ENCODE results near the gene SLC66A2. TPM values are rescaled to one million over a fixed set of nuclear protein-coding genes. Genes with fewer than 3 reads are reported as not detected.

SLC66A2 gene
- total RNA-seq, 1 experiment from 2014 or later, result 13.0 TPM

GRCh38 chr18:79962835-79963657 is 11.6 kb upstream of the SLC66A2 start:
- Histone ChIP-seq H2BK15ac (ENCODE audit: low read depth, low read length) (no peak overlapping the region), H3K79me1 (ENCODE audit: insufficient read depth, low read depth, low read length, poor library complexity, severe bottlenecking) (no peaks in the 10 kb centered on the region), H2BK20ac (ENCODE audit: low read depth, low read length, poor library complexity, severe bottlenecking) (no peak overlapping the region), H3K79me2 (ENCODE audit: insufficient read depth, low read length) (no peaks in the 10 kb centered on the region), H2AK5ac (ENCODE audit: insufficient read length, low read length) (no peak overlapping the region), H3K23me2 (ENCODE audit: insufficient read length, low read depth, low read length, poor library complexity, severe bottlenecking) (no peaks in the 10 kb centered on the region), H3K56ac (ENCODE audit: insufficient read length, low read depth, low read length) (no peak overlapping the region), H4K5ac (ENCODE audit: insufficient read length, low read depth, low read length) (no peak overlapping the region), H2AFZ (ENCODE audit: low read length) (no peak overlapping the region), H3K4me1 (ENCODE audit: insufficient read depth, low read length) (peaks cover 4% of the 10 kb centered on the region; the same call in 1 of the 2 replicates), H4K20me1 (ENCODE audit: control insufficient read depth, insufficient read depth, insufficient read length) (peaks cover 3% of the 10 kb centered on the region), H2BK5ac (ENCODE audit: insufficient read length, low read length) (no peak overlapping the region), H3K18ac (ENCODE audit: insufficient read length, low read depth, low read length) (no peak overlapping the region), H4K8ac (replicated peaks; ENCODE audit: insufficient read length, low read depth, low read length) (no peak overlapping the region), H3K14ac (ENCODE audit: insufficient read depth, low read length) (no peak overlapping the region), H3K9me3 (ENCODE audit: control insufficient read depth, low read depth, low read length) (no peaks in the 10 kb centered on the region), H2BK12ac (ENCODE audit: insufficient read length, low read depth, low read length) (no peak overlapping the region), H3K4ac (ENCODE audit: low read depth, low read length) (no peak overlapping the region), H3K27ac (ENCODE audit: insufficient read length, low read depth, low read length) (no peak overlapping the region), H2BK120ac (ENCODE audit: low read depth, low read length, poor library complexity, severe bottlenecking) (no peak overlapping the region), H3K9ac (ENCODE audit: extremely low read depth, insufficient read length, low read length) (no peak overlapping the region), H3T11ph (ENCODE audit: low read length) (no peak overlapping the region), H4K91ac (ENCODE audit: insufficient read length, low read depth, low read length) (no peak overlapping the region), H3K4me2 (ENCODE audit: insufficient read depth, insufficient read length, low read length) (no peak overlapping the region), H3K27me3 (ENCODE audit: insufficient read depth, low read length) (peaks cover 32% of the 10 kb centered on the region; the same call in 1 of the 2 replicates), H3K23ac (ENCODE audit: insufficient read length, low read depth, low read length) (no peak overlapping the region)
- Mint-ChIP-seq H3K27ac (no peak overlapping the region), H3K9me3 (no peaks in the 10 kb centered on the region; a peak in 1 of 5 replicates), H3K4me3 (peak overlapping the region in 1 of 2 experiments; percentile 54; a peak in 2 of 5 replicates), H3K36me3 (ENCODE audit: insufficient read depth in 1 of 3, low read depth in 3 of 3) (no peaks in the 10 kb centered on the region), H3K27me3 (ENCODE audit: low read depth) (peaks cover 79% of the 10 kb centered on the region), H3K4me1 (peaks cover 39% of the 10 kb centered on the region in 2 experiments)
- DNase-seq, result no peak
- no CpG with 5 or more reads among the region's 30 CpGs for WGBS (ENCODE audit: extremely low coverage, insufficient read length, low lambda C conversion rate)
- no peak; the same call in 2 of the 3 replicates for TF ChIP-seq CTCF (conservative IDR thresholded peaks at IDR 0.05)
